ENCODE data around the gene TCEAL8.
A peak's percentile ranks its signal among the peaks of the same experiment; 100 is the strongest.
"Not testable (repeated sequence)": the region's sequence is repeated elsewhere in the genome, so short reads cannot be mapped to it uniquely, and the experiment has no call there.

The TCEAL8 gene, protein sequence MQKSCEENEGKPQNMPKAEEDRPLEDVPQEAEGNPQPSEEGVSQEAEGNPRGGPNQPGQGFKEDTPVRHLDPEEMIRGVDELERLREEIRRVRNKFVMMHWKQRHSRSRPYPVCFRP

DNA sequence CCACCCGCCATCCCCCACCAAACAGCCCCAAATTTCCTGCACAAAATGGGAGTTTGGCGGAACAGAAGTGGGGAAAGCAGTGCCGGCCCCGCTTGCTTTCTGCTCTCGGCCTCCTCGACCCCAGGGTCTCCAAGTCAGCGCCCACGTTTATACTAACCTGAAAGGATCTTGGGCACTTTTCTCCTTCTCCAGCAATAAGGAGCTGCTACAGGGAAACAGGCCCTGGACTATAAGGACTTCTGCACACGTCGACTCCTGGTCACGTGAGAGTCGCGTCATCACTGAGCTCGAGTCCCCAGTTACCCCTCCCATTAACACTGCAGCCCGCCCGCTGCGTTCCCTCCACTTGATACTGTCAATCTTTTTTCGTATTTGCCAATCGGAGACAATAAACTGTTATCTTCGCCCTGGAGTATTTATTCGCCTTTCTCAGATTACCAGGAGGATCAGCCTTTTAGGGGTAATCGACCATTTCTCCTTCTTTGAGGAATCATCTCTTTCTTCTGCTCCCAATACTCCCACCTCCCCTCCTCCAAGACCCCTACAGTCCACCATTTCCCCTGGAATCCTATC lies at the start of gene TCEAL8:
TCEAL8 (minus strand) TSS at position 235 of the 573 bp plus-strand sequence. CDS start 1,176 bp downstream, outside the sequence.
- DNase-seq (ENCODE audit: low read depth in 1 of 2, low spot score in 1 of 2): peak in 1 of 2 donors; percentile 54

GRCh38 chrX:103304705-103305104 lies 49.8 kb upstream of the TCEAL8 start:
- no peak for DNase-seq (ENCODE audit: low read depth in 1 of 2, low spot score in 1 of 2)

DNA sequence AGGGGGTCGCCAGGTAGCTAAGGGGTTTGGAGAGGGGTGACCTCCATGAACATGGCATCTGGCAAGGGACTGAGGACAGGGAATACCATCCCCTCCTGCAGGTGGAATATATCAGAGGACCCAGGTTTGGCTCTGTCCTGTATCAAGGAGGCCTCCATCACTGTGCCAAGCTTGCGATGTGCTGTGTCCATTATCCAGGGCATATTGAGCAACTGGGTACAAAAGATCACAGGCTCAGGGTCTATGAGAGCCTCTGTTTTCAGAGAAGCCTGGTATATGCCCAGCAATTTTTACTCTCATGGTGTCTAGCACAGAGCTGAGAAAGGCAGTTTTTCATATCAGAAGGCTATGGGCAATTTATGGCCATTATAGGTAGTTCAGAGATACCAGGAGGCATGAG lies 38.2 kb upstream of the TCEAL8 start:
- no peak for DNase-seq (ENCODE audit: low read depth in 1 of 2, low spot score in 1 of 2)

DNA sequence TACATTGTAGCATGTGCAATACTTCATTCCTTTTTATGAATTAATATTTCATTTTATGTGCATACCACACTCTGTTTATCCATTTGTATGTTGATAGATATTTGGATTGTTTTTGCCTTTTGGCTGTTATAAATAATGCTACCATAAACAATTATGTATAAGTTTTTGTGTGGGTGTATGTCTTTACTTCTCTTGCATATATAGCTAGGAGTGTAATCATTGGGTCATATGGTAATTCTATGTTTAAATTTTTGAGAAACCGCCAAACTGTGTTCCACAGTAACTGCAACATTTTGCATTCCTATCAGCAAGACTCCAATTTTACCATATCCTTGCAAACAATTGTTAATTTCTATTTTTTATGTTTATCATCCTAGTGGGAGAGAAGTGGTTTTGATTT lies 24.7 kb upstream of the TCEAL8 start:
- no peak for DNase-seq (ENCODE audit: low read depth in 1 of 2, low spot score in 1 of 2)

GRCh38 chrX:103276581-103277002 lies 21.6 kb upstream of the TCEAL8 start, which contains the start of gene TCEAL5:
TCEAL5 (minus strand) TSS chrX:103276750; CDS start chrX:103274563, 2,187 bp downstream.
- no peak for DNase-seq (ENCODE audit: low read depth in 1 of 2, low spot score in 1 of 2)

GRCh38 chrX:103275947-103276567 lies 21.1 kb upstream of the TCEAL8 start:
- DNase-seq (ENCODE audit: low read depth in 1 of 2, low spot score in 1 of 2): no peak

- DNase-seq (ENCODE audit: low read depth in 1 of 2, low spot score in 1 of 2): no peak
Measured at GRCh38 chrX:103274284-103274683, 19.3 kb upstream of the TCEAL8 start.

DNA sequence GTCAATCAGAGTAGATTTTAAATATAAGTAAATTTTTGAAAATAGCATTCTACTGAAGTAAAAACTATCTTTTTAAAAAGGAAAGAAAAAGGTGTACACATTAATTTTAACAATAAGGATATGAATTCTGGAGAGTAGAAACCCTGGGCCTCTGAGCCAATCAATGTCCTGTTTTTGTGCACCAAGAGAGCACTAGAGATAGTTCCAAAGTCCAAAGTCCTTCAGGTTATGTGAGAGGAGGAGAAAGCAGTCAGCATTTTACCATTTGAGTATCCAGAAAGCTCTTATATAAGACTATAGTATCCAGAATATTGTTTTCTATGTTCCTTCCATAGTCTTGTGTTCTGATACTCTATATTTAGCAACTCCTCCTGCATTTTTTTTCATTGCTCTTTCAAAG lies 3.3 kb upstream of the TCEAL8 start:
- DNase-seq (ENCODE audit: low read depth in 1 of 2, low spot score in 1 of 2): no peak

DNA sequence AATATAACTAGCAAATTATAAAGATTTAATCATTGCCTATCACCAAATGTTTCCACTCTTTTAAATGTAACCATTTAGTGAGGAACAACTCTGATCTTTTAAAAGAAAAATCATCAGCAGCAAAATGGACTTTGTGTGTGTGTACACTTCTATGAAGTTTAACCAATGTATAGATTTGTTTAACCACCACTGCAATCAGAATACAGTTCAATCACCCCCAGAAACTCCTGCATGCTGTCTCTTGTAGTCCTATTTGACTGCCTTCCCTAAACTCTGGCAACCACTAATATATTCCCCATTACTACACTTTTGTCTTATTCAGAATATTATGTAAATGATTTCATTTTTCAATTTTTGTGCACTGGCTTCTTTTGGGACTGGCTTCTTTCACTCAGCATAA lies 1.7 kb upstream of the TCEAL8 start:
- no peak for DNase-seq (ENCODE audit: low read depth in 1 of 2, low spot score in 1 of 2)

DNA sequence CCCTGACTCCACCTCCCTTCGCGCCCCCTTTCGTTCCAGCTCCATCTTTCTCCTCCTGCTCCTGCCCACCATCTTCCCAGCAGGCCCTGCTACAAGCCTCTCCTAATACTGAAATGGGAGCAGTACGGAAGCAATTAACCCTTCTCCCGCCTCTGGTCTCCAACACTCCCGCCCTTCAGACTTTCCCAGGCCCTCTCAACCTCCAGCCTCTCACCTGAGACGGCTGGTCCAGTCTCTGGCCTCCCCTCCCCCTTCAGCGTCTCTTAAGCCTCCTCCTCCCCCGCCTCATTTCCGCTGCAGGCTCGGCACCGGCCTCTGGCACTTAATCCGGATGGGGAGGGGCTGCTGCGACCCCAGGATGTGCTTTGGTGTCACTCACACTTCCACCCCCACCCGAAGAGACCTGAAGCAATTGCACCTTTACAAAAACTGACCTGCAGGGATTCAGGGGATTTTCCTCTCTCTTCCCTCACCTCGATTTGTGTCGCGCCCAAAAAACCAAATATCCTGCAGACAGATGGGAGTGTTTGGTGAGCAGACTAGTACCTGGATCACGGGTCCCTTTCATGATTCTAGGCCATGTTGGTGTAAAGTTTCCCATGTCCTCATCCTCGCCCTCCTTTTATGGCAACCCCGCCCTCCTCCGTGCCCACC lies 657 bp downstream of the TCEAL8 start:
- DNase-seq (ENCODE audit: low read depth in 1 of 2, low spot score in 1 of 2): no peak

DNA sequence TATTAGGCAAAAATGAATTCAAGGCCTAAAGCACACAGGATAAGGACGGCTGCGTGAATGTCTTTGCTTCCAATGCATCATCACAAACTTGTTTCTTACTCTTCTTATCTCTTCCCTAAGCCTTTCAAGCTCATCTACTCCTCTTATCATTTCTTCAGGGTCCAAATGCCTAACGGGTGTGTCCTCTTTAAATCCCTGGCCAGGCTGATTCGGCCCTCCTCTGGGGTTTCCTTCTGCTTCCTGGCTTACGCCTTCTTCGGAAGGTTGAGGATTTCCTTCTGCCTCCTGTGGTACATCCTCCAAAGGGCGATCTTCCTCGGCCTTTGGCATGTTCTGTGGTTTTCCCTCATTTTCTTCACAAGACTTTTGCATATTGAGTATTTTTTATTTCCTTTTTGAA lies 1.3 kb downstream of the TCEAL8 start:
- DNase-seq (ENCODE audit: low read depth in 1 of 2, low spot score in 1 of 2): no peak

- DNase-seq (ENCODE audit: low read depth in 1 of 2, low spot score in 1 of 2): no peak
Measured at GRCh38 chrX:103250977-103251376, 4.0 kb downstream of the TCEAL8 start.

GRCh38 chrX:103249805-103250204 lies 5.2 kb downstream of the TCEAL8 start:
- no peak for DNase-seq (ENCODE audit: low read depth in 1 of 2, low spot score in 1 of 2)

- DNase-seq (ENCODE audit: low read depth in 1 of 2, low spot score in 1 of 2): no peak
Measured at GRCh38 chrX:103248553-103248952, 6.4 kb downstream of the TCEAL8 start.

DNA sequence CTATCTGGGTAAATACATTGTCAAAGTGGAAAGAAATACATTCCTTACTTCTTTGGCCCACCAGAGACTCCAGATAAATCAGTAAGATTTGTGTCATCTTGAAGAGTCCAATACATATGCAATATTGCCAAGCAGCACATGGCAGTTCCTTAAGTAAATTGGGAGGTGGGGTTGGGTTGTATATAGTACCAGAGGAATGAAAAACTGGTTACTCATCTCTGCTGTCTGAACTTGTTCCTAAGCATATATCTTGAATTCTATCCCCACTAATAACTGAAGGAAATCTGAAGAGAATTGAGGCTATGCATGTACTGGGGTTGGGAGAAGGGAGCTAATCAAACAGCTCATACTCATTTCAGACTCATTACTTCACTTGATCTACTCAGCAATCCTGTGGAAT lies 14.8 kb downstream of the TCEAL8 start:
- DNase-seq (ENCODE audit: low read depth in 1 of 2, low spot score in 1 of 2): no peak

- DNase-seq (ENCODE audit: low read depth in 1 of 2, low spot score in 1 of 2): no peak
Measured at GRCh38 chrX:103236296-103236695, 18.7 kb downstream of the TCEAL8 start.

DNA sequence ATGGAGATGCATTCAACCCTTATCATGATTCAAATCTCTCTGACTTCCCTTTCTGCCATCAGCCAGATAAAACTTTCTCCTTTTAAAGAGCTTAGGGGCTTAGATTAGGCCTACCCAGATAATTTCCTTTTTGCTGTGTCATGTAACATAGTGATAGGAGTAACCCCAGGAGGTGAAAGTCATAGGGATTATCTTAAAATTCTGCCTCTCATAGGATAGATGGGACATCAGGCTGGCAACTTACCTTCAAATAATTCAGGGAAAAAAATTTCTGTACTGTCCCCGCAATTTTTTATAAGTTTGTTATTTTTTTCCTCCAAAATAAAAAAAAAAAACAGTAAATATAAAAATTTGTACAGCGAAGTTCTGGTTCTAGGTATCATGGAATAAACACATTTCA lies 19.3 kb downstream of the TCEAL8 start:
- DNase-seq (ENCODE audit: low read depth in 1 of 2, low spot score in 1 of 2): not testable (repeated sequence)

DNA sequence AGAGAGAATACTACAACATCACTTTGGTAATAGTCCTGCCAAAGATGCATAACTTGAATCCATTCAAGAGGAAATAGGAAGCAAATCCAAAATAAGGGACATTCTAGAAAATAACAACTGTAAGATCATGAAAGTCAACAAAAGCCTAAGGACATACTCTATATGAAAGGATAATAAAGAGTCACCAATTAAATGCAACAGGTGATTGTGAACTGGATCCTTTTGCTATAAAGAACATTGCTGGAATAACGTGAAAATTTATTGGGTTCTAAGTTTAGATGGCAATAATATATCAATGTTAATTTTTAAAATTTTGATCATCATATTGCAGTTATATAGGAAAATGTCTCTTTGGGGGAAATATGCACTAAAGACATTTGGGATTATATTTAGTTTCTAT lies 20.1 kb downstream of the TCEAL8 start:
- no peak for DNase-seq (ENCODE audit: low read depth in 1 of 2, low spot score in 1 of 2)

DNA sequence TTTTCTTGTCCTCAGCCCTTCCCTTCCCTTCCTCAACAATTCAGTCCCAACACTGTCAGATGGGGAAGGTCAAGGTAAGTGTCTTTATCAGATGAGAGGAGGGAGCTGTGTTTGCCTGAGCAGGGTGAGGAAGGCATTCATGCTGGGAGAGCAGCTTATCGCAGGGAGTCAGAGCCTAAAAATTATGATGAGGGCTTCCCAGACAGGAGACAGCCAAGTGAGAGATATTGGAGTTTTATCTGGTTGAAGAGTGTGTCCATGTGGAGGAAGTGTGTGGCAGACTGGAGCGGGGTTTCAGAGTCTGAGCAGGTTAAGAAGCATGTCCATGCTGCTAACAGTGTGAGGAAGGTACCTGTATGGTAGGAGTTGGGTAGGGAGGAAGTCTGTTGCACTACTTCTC lies 21.7 kb downstream of the TCEAL8 start:
- DNase-seq (ENCODE audit: low read depth in 1 of 2, low spot score in 1 of 2): no peak

- DNase-seq (ENCODE audit: low read depth in 1 of 2, low spot score in 1 of 2): not testable (repeated sequence)
Measured at GRCh38 chrX:103225918-103226317, 29.0 kb downstream of the TCEAL8 start.

DNA sequence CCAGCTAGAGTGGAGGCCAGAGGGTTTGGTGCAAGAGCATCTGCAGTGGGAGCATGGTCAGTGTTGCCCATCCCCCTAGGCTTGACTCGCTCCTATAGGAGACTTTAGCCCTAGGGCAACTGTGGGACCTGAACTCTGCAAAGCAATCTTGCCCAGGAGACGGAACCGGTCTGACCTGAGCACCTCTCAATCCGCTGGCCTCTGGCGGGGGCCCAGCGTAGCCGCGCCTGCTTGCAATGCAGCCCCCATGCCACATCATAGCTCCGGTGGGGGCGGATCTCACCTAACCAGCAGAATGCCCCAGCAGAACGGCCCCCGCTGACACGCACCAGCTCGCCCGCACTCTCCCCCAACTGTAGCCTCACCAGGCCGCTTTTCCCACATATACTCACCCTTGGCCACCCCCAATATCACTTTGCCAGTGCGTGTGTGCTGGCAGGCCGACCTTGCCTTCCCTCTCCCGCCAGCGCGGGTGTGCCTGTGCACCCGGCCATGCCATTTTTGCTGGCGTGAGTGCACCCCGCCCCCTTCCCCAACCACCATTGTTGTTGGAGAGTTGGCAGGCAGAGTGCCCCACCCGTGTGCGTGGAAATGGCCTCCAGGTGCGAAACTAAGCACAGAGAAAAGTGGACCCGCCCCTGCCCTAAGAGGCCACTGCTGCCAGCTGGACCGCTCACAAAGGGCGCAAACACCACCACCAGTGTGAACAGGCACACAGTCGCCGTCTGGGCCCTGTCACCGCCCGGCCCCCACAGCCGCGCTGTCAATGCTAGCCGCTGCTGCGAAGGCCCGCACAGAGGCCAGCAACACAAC lies 34.2 kb downstream of the TCEAL8 start:
- no peak for DNase-seq (ENCODE audit: low read depth in 1 of 2, low spot score in 1 of 2)
